ENCODE measurements around the gene ANKRD6.

ANKRD6 gene

DNA sequence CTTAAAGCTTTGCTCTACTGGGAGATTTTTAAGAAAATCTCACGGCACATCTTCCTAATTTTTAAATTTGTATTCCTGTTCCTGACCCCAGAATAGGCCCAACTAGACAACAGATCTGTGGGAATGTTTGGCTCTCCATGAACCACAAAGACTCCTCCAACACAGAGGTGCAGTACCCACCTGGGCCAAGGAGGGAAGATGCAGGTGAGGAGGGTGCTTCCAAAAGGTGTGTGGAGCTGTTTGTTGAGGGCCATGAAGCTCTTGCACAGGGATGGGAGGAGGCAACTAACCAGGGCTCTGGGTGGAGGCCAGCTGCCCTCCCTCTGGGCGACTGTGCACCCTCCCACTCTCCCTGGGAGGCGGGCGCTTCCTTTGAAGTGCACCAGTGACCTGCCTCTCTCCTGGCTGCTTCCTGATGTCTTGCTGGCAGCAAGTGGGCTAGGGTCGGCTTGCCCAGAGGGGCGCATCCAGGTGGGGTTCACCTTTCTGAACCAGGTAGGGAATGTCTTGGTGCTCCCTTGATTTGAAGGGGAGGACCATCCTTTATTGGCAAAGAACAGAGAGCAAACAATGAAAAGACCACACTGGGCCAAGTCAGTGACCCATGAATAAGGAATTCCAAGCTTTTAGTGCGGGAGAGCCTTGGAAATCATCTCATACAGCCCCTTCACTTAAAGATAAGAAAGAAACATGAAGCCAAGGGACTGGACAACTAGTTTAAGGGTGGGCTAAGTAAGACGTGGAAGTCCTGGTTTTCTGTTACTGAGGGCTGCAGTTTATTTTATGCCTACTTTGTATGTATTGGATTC lies 76.0 kb downstream of the ANKRD6 start:
- ChIA-PET CTCF (no interaction called here), POLR2A (ENCODE audit: low non-redundant PET) (no interaction called here)
- no peak overlapping the region for H3K27ac ChIP-seq
- no peak for DNase-seq (ENCODE audit: low spot score)
- TF ChIP-seq, protein P1, sequence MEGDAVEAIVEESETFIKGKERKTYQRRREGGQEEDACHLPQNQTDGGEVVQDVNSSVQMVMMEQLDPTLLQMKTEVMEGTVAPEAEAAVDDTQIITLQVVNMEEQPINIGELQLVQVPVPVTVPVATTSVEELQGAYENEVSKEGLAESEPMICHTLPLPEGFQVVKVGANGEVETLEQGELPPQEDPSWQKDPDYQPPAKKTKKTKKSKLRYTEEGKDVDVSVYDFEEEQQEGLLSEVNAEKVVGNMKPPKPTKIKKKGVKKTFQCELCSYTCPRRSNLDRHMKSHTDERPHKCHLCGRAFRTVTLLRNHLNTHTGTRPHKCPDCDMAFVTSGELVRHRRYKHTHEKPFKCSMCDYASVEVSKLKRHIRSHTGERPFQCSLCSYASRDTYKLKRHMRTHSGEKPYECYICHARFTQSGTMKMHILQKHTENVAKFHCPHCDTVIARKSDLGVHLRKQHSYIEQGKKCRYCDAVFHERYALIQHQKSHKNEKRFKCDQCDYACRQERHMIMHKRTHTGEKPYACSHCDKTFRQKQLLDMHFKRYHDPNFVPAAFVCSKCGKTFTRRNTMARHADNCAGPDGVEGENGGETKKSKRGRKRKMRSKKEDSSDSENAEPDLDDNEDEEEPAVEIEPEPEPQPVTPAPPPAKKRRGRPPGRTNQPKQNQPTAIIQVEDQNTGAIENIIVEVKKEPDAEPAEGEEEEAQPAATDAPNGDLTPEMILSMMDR (conservative IDR thresholded peaks at IDR 0.05; ENCODE audit: low read depth): no peak

DNA sequence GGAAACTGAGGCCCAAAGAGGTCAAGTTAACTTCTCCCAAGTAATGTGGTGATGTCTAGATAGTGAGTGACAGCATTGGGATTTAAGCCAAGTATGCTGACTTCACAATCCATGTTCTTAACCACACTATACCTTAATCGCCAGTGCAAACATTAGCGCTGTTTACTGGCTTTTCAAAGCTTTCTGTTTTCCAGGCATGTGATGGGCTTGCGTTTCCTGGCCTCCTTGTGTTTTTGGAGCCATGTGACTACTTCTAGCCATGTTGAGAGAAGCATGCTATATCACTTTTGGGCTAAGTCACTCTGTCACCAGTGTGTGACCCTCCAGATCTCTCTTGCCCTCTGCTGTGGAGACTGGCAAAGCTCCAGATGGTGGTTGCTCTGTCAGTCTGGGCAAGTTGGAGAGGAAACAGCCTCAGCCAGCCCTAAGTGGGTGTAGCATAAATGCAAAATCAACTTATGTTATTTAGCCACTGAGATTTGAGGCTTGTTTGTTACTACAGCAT lies 76.9 kb downstream of the ANKRD6 start:
- no peak overlapping the region for H3K27ac ChIP-seq
- TF ChIP-seq, protein P1 (conservative IDR thresholded peaks at IDR 0.05; ENCODE audit: low read depth): no peak
- DNase-seq (ENCODE audit: low spot score): peak; percentile 14
- ChIA-PET POLR2A (ENCODE audit: low non-redundant PET) (no interaction called here), CTCF (no interaction called here)

DNA sequence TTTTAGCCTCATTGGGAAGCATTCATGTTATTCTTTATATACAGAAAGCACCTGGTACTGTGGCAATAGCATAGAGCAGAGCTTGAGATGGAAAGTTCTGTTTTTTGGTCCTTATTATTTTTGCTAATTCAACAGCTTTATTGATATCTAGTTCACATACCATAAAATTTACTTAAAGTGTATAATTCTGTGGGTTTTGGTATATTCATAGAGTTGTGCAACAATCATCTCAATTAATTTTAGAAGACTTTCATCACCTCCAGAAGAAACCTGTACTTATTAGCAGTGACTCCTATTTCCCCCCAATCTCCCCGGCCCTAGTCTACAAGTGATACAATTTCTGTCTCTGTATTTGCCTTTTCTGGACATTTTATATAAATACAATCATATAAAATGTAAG lies 77.4 kb downstream of the ANKRD6 start:
- ChIA-PET CTCF (no interaction called here), POLR2A (ENCODE audit: low non-redundant PET) (no interaction called here)
- TF ChIP-seq, protein P1 (conservative IDR thresholded peaks at IDR 0.05; ENCODE audit: low read depth): no peak
- DNase-seq (ENCODE audit: low spot score): no peak
- H3K27ac ChIP-seq: no peak overlapping the region

DNA sequence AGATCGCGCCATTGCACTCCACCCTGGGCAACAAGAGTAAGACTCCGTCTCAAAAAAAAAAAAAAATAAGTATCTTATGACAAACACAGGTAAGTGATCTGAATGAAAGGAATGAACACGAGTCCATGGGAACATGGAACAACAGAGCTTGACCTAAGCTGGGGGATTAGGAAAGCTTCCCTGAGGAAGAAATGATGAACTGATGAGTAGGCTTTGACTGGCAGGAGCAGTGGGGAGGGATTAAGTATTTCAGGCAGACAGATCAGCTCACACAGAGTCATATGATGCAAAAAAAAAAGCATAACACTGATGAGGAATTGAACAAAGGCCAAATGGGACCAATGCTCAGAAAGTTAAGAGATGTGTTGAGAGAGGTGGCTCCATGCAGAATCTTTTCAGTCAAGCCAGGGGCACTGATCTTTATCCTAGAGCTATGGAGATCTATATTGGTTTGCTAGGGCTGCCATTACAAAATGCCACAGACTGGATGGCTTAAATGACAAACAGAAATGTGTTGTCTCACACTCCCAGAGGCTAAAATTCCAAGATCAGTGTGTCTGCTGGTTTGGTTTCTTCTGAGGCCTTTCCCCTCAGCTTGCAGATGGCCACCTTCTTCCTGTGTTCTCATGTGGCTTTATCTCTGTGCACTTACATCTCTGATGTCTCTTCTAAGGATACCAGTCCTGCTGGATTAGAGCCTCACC lies 85.6 kb downstream of the ANKRD6 start:
- POLR2A ChIA-PET (ENCODE audit: low non-redundant PET): no interaction called here

DNA sequence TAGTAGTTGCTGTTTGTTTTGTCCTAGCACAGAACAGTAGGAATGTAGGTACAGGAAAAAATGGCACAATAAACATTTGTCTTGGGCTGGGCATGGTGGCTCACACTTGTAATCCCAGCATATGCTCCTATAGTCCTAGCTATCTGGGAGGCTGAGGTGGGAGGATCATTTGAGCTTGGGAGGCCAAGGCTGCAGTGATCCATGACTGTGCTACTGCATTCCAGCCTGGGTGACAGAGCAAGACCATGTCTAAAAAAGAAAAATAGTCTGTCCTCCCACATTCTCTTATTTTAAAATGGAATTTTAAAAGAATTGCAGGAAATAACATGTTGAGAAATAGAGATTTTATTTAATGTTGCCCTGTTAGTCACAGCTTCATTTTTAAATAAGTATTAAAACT lies 87.8 kb downstream of the ANKRD6 start:
- TF ChIP-seq, protein P1 (conservative IDR thresholded peaks at IDR 0.05; ENCODE audit: low read depth): no peak
- ChIA-PET CTCF (no interaction called here), POLR2A (ENCODE audit: low non-redundant PET) (no interaction called here)
- DNase-seq (ENCODE audit: low spot score): no peak
- H3K27ac ChIP-seq: no peak overlapping the region

More for the DNA sequence above, 85.6 kb downstream of the ANKRD6 start:
- TF ChIP-seq, protein P1 (conservative IDR thresholded peaks at IDR 0.05; ENCODE audit: low read depth): no peak
- CTCF ChIA-PET: no interaction called here
- no peak for DNase-seq (ENCODE audit: low spot score)
- H3K27ac ChIP-seq: no peak overlapping the region

DNA sequence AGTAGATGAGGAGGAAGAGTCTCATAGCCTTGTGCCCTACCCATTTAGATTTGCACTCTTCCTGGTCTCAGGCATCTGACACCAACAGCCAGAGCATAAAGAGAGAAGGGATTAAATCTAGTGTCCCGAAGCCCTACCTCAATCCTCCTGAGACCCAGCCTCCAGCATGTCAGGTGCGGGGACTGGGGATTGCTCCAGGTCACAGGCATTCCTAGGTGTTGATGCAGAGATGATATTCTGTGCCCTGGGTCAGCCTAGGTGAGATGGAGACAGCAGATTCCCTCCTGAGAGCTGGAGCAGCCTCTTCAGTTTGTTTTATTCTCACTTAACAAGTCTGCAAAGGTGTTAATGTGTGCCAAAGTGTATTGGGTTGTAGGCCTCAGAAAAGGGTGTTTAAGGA lies 89.8 kb downstream of the ANKRD6 start:
- POLR2A ChIA-PET (ENCODE audit: low non-redundant PET): no interaction called here
- TF ChIP-seq, protein P1 (conservative IDR thresholded peaks at IDR 0.05; ENCODE audit: low read depth): no peak
- DNase-seq (ENCODE audit: low spot score): no peak
- H3K27ac ChIP-seq: no peak overlapping the region
- CTCF ChIA-PET: interaction anchor here (0.5 kb wide), 2 partner anchors 211 to 1905 kb away, joined by 3 to 5 read pairs; no protein-coding TSS in a partner anchor
